ENCODE results near the gene CKM. TPM values are rescaled to one million over a fixed set of nuclear protein-coding genes. Genes with fewer than 3 reads are reported as not detected.
"Not testable (repeated sequence)": the region's sequence is repeated elsewhere in the genome, so short reads cannot be mapped to it uniquely, and the experiment has no call there.

The CKM gene
- total RNA-seq, 1 donor = 0.27 TPM

DNA sequence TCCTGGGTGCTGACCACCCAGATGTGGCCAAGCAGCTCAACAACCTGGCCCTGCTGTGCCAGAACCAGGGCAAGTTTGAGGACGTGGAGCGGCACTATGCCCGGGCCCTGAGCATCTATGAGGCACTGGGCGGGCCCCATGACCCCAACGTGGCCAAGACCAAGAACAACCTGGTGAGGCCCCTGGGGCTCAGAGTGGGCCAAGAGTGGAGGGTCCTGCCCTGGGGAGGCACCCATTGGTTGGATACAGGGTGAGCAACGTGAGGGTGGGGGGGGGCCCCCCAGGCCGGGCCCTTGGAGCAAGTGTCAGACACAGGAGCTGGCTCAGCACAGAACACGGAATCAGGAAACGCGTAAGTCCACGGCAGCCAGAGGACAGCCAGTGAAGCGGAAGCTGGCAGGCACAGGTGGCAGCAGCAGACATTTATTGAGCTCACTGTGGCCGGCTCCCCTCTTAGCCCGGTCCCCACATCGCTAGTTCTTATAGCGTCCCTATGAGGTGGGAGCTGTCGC, 26.8 kb upstream of the CKM start:
- no peak for DNase-seq (ENCODE audit: low read depth in 2 of 3, low spot score in 2 of 3)

GRCh38 chr19:45349126-45349415, 26.4 kb upstream of the CKM start:
- no peak for DNase-seq (ENCODE audit: low read depth in 2 of 3, low spot score in 2 of 3)

- DNase-seq (ENCODE audit: low read depth in 2 of 3, low spot score in 2 of 3) = no peak
These were observed 25.9 kb upstream of the CKM start for GRCh38 chr19:45348367-45349125.

DNA sequence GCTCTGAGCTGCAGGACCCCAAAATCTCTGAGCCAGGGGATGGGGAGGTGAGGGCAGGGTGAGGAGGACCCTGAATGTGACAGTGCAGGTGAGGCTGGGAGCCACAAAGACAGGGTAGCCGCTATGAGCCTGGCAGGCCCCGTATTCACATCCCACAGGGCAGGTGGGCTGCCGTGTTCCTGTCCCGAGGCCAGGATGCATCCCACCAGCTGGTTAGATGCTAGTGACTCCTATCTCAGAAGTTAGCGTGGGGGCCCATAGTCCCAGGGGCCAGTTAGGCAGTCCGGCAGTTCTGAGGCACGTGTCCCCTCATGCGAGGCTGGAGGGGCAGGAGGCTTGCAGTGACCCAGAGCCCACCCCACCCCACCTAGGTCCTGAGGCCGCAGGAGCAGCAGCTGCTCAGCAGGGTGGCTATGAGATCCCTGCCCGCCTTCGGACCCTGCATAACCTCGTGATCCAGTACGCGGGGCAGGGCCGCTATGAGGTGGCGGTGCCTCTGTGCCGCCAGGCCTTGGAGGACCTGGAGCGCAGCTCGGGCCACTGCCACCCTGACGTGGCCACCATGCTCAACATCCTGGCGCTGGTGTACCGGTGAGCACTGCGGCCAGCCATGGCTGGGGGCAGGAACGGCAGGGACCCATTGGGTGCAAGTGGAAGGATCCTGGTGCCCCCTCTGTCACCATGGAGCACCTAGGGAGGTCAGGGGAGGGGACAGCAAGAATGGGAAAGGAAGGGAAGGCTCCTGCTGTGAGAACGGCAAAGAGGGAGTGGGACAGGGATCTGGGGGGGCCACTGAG, 25.1 kb upstream of the CKM start:
- DNase-seq (ENCODE audit: low read depth in 2 of 3, low spot score in 2 of 3) = no peak

GRCh38 chr19:45346449-45346848, 23.8 kb upstream of the CKM start:
- no peak for DNase-seq (ENCODE audit: low read depth in 2 of 3, low spot score in 2 of 3)

- no peak for DNase-seq (ENCODE audit: low read depth in 2 of 3, low spot score in 2 of 3)
These were observed 22.8 kb upstream of the CKM start for GRCh38 chr19:45345506-45345860.

DNA sequence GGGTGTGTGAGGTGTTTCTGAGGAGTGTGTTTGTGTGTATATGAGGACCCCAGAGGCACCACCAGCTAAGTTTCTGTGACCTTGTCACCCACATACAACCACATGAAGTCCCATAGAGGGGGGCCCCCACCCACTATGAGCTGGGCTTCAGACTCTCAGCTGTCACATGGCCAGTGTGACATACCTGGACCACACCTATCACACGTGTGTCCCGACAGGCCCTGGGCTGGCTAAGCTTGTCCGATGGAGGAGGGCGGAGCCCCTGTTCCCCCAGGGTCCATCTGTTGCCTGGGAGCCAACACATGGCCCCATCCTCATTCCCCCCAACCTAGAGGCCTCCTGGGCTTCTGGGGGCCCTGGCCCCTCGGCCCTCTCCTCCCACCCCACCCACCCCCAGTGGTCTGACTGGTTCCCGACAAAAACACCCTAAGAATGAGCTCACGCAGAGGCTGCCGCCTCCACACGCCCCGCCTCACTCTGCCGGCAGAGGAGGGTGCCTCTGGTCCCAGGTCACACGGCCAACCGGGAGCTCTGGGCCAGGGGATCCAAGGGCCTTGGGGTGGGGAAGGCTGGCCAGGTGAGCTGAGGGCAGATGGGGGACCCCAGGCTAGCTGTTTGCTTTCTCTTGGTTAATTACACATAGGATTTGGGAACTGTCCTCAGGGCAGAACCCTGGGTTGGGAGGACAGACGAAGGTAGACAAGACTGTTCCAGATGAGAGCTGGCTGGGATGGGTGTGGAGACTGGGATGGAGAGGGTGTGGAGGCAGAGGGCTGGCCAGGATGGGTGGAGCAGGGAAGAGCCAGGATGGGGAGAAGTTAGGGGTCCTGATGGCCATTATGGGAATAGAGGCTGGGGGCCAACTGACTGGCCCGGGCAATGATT, 22.2 kb upstream of the CKM start:
- no peak for DNase-seq (ENCODE audit: low read depth in 2 of 3, low spot score in 2 of 3)

- no peak for DNase-seq (ENCODE audit: low read depth in 2 of 3, low spot score in 2 of 3)
These were observed 20.2 kb upstream of the CKM start for GRCh38 chr19:45342911-45343310.

- peak in 2 of 3 donors; percentile 24 to 30 for DNase-seq (ENCODE audit: low read depth in 2 of 3, low spot score in 2 of 3)
These were observed 18.3 kb upstream of the CKM start for GRCh38 chr19:45340899-45341453.

DNA sequence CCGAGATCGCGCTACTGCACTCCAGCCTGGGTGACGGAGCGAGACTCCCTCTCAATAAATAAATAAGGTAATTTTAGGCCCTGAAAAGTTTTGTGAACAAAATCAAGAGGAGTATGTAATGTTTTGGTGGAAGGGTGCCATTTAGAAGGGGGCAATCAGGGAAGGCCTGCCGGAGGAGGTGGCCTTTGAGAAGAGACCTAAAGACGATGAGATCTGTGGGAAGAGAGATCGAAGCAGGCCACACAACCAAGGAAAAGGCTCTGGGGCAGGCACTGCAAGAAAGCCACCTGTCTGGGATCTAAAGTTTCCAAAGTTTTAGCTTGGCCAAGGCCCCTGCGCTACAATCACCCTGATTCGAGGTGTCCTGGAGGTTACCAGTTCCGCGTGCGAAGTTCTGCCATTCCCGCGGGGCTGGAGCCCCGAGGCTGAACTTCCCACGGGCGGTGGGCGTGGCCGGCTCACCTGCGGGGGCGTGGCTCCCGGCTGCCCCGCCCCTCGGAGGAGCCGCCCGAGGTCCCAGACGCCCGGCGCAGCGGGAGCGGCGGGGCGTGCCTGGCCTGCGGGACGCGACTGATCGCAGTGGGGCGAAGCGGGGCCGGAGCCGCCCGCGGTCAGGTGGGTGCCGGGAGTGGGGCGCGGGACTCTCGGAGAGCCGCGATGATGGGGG, 17.7 kb upstream of the CKM start, which contains the start of gene KLC3:
TSS of gene KLC3 (plus strand) at position 519 of the 667 bp plus-strand sequence. CDS start 4,792 bp downstream, outside the sequence.
- peak in 1 of 3 donors; percentile 18 for DNase-seq (ENCODE audit: low read depth in 2 of 3, low spot score in 2 of 3)

- DNase-seq (ENCODE audit: low read depth in 2 of 3, low spot score in 2 of 3) = no peak
These were observed 17.0 kb upstream of the CKM start for GRCh38 chr19:45339629-45340028.

DNA sequence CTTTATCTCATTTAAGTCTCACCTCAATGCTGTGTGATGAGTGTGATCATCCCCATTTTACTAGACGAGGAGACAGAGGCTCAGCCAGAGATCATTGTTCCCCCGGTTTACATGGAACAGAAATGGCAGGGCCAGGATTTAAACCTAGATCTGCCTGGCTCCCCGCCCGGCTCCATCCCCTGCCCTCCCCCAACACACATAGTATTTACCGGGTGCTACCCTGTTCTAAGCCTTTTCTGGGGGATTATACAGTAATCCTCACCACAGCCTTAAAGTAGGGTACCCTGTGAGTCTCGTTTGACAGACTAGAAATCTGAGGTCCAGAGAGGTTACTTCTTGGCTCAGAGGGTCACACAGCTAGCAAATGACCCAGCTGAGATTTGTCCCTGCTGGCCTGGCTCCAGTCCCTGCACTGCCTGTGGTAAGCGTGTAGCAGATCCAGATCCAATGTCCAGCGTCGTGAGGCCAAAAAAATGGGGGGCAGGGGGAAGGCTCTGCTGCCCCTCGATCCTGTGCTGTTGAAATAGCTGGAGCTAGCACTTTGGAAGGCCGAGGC, 14.1 kb upstream of the CKM start:
- DNase-seq (ENCODE audit: low read depth in 2 of 3, low spot score in 2 of 3) = no peak

- not testable (repeated sequence) for DNase-seq (ENCODE audit: low read depth in 2 of 3, low spot score in 2 of 3)
These were observed 12.2 kb upstream of the CKM start for GRCh38 chr19:45334881-45335280.

DNA sequence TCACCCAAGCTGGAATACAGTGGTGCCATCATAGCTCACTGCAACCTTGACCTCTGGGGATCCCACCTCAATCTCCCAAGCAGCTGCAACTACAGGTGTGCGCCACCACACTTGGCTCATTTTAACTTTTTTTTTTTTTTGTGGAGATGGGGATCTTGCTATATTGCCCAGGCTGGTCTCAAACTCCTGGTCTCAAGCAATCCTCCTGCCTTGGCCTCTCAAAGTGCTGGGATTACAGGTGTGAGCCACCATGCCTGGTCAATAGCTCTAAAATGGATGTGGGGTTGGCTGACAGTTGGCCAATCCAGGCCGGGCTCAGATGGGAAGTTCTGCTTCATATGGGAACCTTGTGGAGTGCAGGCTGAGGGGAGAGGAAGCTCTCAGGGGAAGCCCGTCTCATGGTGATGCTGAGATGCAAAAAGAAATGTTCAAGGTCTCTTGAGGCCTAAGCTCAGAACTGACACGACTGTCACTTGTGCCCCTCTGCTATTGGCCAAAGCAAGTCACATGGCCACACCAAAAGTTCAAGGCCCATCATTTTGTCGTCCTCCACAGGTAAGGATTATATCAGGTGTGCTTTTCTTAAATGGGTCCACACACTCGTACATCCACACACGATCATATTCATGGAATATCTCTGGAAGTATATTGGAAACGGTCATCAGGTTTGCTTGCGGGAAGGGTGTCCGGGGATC, 11.1 kb upstream of the CKM start:
- no peak for DNase-seq (ENCODE audit: low read depth in 2 of 3, low spot score in 2 of 3)

GRCh38 chr19:45331411-45331810, 8.7 kb upstream of the CKM start:
- no peak for DNase-seq (ENCODE audit: low read depth in 2 of 3, low spot score in 2 of 3)

DNA sequence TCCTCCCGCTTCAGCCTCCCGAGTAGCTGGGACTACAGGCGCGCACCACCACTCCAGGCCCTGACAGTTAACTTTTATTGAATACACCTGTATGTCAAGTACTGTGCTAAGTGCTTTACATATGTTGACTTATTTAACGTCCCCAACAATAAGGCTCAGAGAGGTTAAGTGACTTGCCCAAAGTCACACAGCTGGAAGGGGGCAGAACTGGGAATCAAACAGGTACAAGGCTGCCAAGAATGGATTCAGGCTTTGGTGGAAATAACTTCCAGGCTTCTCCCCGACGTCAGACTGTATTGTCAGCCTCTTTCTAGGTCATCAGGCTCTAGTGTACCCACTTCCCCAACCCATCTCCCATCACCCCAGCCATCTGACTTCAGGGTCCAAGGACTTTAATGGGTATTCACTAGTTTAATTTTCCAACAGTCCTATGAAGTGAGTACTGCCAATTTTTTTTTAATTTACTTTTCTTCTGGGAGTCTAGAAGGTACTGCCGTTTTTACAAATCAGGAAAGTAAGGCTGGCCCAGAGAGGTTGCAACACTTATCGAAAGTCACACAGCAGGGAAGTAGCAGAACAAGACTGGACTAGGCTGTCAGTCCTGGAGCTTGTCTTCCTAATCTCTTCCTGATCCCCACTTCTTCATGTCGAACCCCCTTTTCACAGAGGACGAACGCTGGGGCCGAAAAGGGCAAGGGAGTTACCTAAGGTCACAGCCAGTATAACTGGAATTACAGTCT, 4.9 kb upstream of the CKM start:
- DNase-seq (ENCODE audit: low read depth in 2 of 3, low spot score in 2 of 3) = no peak

- no peak for DNase-seq (ENCODE audit: low read depth in 2 of 3, low spot score in 2 of 3)
These were observed 1.8 kb upstream of the CKM start for GRCh38 chr19:45324349-45324907.

- no peak for DNase-seq (ENCODE audit: low read depth in 2 of 3, low spot score in 2 of 3)
These were observed 1.0 kb upstream of the CKM start for GRCh38 chr19:45323671-45324081.

Data from hematopoietic multipotent progenitor cell (in vitro differentiated cells).